ENCODE results near the gene CPM.

DNA sequence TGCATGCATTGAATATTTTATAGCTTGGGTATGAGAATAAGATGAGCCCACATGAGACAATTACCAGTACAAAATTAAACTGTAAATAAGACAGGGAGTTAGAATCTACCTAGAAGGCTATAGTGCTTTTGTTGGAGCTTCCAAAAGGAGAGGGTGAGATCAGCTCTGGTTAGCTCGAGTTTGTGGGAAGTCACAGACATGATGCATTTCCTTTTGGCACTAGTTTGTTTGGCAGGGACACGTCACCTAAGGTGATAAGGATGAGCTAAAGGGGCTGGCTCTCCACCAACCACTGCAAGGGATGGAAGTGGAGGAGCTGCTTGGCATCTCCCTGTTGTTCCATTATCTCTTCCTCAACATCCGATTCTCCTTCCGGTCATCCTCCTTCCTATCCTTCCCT is 48.5 kb upstream of the CPM start:
- TF ChIP-seq, protein P1, sequence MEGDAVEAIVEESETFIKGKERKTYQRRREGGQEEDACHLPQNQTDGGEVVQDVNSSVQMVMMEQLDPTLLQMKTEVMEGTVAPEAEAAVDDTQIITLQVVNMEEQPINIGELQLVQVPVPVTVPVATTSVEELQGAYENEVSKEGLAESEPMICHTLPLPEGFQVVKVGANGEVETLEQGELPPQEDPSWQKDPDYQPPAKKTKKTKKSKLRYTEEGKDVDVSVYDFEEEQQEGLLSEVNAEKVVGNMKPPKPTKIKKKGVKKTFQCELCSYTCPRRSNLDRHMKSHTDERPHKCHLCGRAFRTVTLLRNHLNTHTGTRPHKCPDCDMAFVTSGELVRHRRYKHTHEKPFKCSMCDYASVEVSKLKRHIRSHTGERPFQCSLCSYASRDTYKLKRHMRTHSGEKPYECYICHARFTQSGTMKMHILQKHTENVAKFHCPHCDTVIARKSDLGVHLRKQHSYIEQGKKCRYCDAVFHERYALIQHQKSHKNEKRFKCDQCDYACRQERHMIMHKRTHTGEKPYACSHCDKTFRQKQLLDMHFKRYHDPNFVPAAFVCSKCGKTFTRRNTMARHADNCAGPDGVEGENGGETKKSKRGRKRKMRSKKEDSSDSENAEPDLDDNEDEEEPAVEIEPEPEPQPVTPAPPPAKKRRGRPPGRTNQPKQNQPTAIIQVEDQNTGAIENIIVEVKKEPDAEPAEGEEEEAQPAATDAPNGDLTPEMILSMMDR (conservative IDR thresholded peaks at IDR 0.05; ENCODE audit: low read depth, low read length), result no peak
- TF ChIP-seq FOS (IDR thresholded peaks at IDR 0.05; ENCODE audit: low read depth, low read length) (no peak), POLR2A (IDR thresholded peaks at IDR 0.05; ENCODE audit: low read depth, low read length) (no peak), MXI1 (IDR thresholded peaks at IDR 0.05; ENCODE audit: borderline replicate concordance, low read depth, low read length) (no peak), NFE2L2 (IDR thresholded peaks at IDR 0.05; ENCODE audit: low read depth, low read length) (no peak), RCOR1 (IDR thresholded peaks at IDR 0.05; ENCODE audit: insufficient replicate concordance, low read length) (no peak), CEBPB (IDR thresholded peaks at IDR 0.05; ENCODE audit: low read depth, low read length) (no peak)
- TF ChIP-seq, protein P2, sequence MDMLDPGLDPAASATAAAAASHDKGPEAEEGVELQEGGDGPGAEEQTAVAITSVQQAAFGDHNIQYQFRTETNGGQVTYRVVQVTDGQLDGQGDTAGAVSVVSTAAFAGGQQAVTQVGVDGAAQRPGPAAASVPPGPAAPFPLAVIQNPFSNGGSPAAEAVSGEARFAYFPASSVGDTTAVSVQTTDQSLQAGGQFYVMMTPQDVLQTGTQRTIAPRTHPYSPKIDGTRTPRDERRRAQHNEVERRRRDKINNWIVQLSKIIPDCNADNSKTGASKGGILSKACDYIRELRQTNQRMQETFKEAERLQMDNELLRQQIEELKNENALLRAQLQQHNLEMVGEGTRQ (IDR thresholded peaks at IDR 0.05; ENCODE audit: low read depth, low read length), result no peak
